GM12878 (cell line): Measurements from ENCODE around the gene LRRC2. TPM values are rescaled to one million over a fixed set of nuclear protein-coding genes. Genes with fewer than 3 reads are reported as not detected.

ENCODE experiments used
- ASH2L ChIP-seq: fragments of 300-600, 200-600 bp; sonication (generic); IDR thresholded peaks from 2 replicates; pipeline ENCODE4 v1.6.1; 2017; ENCODE audit warnings: low read depth, mild to moderate bottlenecking, borderline replicate concordance
- CBFB ChIP-seq: IDR thresholded peaks from 2 replicates; pipeline ENCODE4 v1.6.1; 2016; ENCODE audit warnings: antibody characterized with exemption, low read depth
- EP300 ChIP-seq, 2 experiments: fragments of 150-350 bp in 1 of 2; IDR thresholded peaks; 2 replicates each; pipeline ENCODE4 v1.6.1; 2011 to 2012; ENCODE audit warnings: low read depth in 2 of 2, low read length in 2 of 2, borderline replicate concordance in 1 of 2, improper control_type of control experiment in 1 of 2, inconsistent platforms in 1 of 2; ENCODE audit not compliant: control insufficient read depth in 1 of 2
- ESRRA ChIP-seq: IDR thresholded peaks from 2 replicates; pipeline ENCODE4 v1.6.1; 2012; ENCODE audit warnings: mild to moderate bottlenecking, low read length, improper control_type of control experiment
- ETV6 ChIP-seq, 2 experiments: fragments of 450-650 bp in 1 of 2; IDR thresholded peaks in 1 of 2; conservative IDR thresholded peaks in 1 of 2; 2 replicates each; pipeline ENCODE4 v1.6.1; 2014; ENCODE audit warnings: antibody characterized with exemption in 1 of 2, borderline replicate concordance in 1 of 2, low read depth in 1 of 2, mild to moderate bottlenecking in 1 of 2, moderate library complexity in 1 of 2
- GABPA ChIP-seq: IDR thresholded peaks from 2 replicates; pipeline ENCODE4 v1.6.1; 2014; ENCODE audit warnings: antibody characterized with exemption, low read depth, mild to moderate bottlenecking, inconsistent platforms
- HCFC1 ChIP-seq: fragments of 150-350 bp; IDR thresholded peaks from 2 replicates; pipeline ENCODE4 v1.6.1; 2014; ENCODE audit warnings: low read length
- HDAC6 ChIP-seq: fragments of 200-600 bp; sonication (generic); IDR thresholded peaks from one replicate; pipeline ENCODE4 v1.8.0; 2017; ENCODE audit warnings: antibody characterized with exemption; ENCODE audit not compliant: unreplicated experiment
- KDM1A ChIP-seq: fragments of 200-600 bp; sonication (generic); IDR thresholded peaks from 2 replicates; pipeline ENCODE4 v1.6.1; 2016; ENCODE audit warnings: borderline replicate concordance
- MEF2A ChIP-seq: IDR thresholded peaks from 2 replicates; pipeline ENCODE4 v1.6.1; 2011; ENCODE audit warnings: low read depth, mild to moderate bottlenecking, low read length, moderate library complexity; ENCODE audit not compliant: insufficient read depth
- MEF2B ChIP-seq: fragments of 450-650 bp; IDR thresholded peaks from 2 replicates; pipeline ENCODE4 v1.6.1; 2018; ENCODE audit warnings: mild to moderate bottlenecking, moderate library complexity; ENCODE audit not compliant: partially characterized antibody, poor library complexity, severe bottlenecking
- MTA3 ChIP-seq: IDR thresholded peaks from 2 replicates; pipeline ENCODE4 v1.6.1; 2012; ENCODE audit warnings: low read length, inconsistent platforms, borderline replicate concordance
- MYC ChIP-seq: IDR thresholded peaks from 2 replicates; pipeline ENCODE4 v1.6.1; 2011; ENCODE audit warnings: mild to moderate bottlenecking, low read length, moderate library complexity, inconsistent platforms; ENCODE audit not compliant: insufficient read depth, insufficient replicate concordance, insufficient read length, severe bottlenecking
- NR2C2 ChIP-seq: IDR thresholded peaks from 2 replicates; pipeline ENCODE4 v1.6.1; 2011; ENCODE audit warnings: borderline replicate concordance, low read depth; ENCODE audit not compliant: control insufficient read depth, insufficient read length
- NRF1 ChIP-seq: conservative IDR thresholded peaks from 2 replicates; pipeline ENCODE4 v1.6.1; 2011; ENCODE audit warnings: mild to moderate bottlenecking, low read depth, low read length, improper control_type of control experiment
- PAX5 ChIP-seq: IDR thresholded peaks from 2 replicates; pipeline ENCODE4 v1.6.1; 2011; ENCODE audit warnings: low read depth, low read length, borderline replicate concordance
- PAX8 ChIP-seq: fragments of 450-650 bp; IDR thresholded peaks from 2 replicates; pipeline ENCODE4 v1.6.1; 2017; ENCODE audit warnings: mild to moderate bottlenecking, moderate library complexity
- RAD21 ChIP-seq: IDR thresholded peaks from 2 replicates; pipeline ENCODE4 v1.6.1; 2011; ENCODE audit warnings: mild to moderate bottlenecking, low read depth, low read length, moderate library complexity; ENCODE audit not compliant: insufficient read depth
- RBBP5 ChIP-seq: fragments of 200-600 bp; sonication (generic); conservative IDR thresholded peaks from 2 replicates; pipeline ENCODE4 v1.6.1; 2016
- RUNX3 ChIP-seq: IDR thresholded peaks from 2 replicates; pipeline ENCODE4 v1.6.1; 2012; ENCODE audit warnings: low read length, inconsistent platforms
- SMAD1 ChIP-seq: fragments of 450-650 bp; IDR thresholded peaks from 2 replicates; pipeline ENCODE4 v1.6.1; 2018; ENCODE audit warnings: mild to moderate bottlenecking, low read depth; ENCODE audit not compliant: partially characterized antibody
- SRF ChIP-seq, 2 experiments: IDR thresholded peaks; 2 replicates each; pipeline ENCODE4 v1.6.1; 2011; ENCODE audit warnings: low read depth in 2 of 2, low read length in 2 of 2, mild to moderate bottlenecking in 1 of 2, moderate library complexity in 1 of 2
- STAT1 ChIP-seq: fragments of 450-650 bp; conservative IDR thresholded peaks from 2 replicates; pipeline ENCODE4 v1.6.1; 2014; ENCODE audit warnings: antibody characterized with exemption, mild to moderate bottlenecking
- TBL1XR1 ChIP-seq: IDR thresholded peaks from 2 replicates; pipeline ENCODE4 v1.6.1; 2012; ENCODE audit warnings: low read depth, low read length, improper control_type of control experiment
- WRNIP1 ChIP-seq: IDR thresholded peaks from 2 replicates; pipeline ENCODE4 v1.6.1; 2011; ENCODE audit warnings: low read depth, low read length, improper control_type of control experiment, borderline replicate concordance
- ZSCAN29 ChIP-seq: fragments of 450-650 bp; IDR thresholded peaks from 2 replicates; pipeline ENCODE4 v1.6.1; 2017; ENCODE audit warnings: mild to moderate bottlenecking, moderate library complexity
- ZZZ3 ChIP-seq: IDR thresholded peaks from 2 replicates; pipeline ENCODE4 v1.6.1; 2011; ENCODE audit warnings: low read depth; ENCODE audit not compliant: control insufficient read depth, insufficient read length
- polyA plus RNA-seq, 11 experiments: library from polyadenylated mRNA; depleted of rRNA in 4 of 11; unstranded in 6 of 11; stranded (reverse) in 5 of 11; fragments of >200 nt; fragmentation: Nextera tagmentation in 4 of 11; fragmentation: Illumina TruSeq in 1 of 11; extraction: Ambion mirVana in 4 of 11; extraction: Trizol in 1 of 11; gene quantifications; 1 replicate in 1 of 11; 2 replicates in 10 of 11; pipeline versions ENCODE4 v1.2.1 to v1.2.3, GENCODE V29; 2011 to 2016; ENCODE audit warnings: inconsistent platforms in 2 of 11, missing spikeins in 2 of 11, low read depth in 1 of 11
- total RNA-seq, 4 experiments: library from RNA; depleted of rRNA in 3 of 4; stranded (reverse); fragments of >200 nt in 3 of 4; fragmentation: Illumina TruSeq in 1 of 4; extraction: Trizol in 1 of 4; gene quantifications; 2 replicates each; pipeline versions ENCODE4 v1.2.1 to v1.2.3, GENCODE V29; 2013 to 2021
- TF ChIP-seq, protein P1 (sequence below): IDR thresholded peaks from 2 replicates; pipeline ENCODE4 v1.6.1; 2011; ENCODE audit warnings: low read depth, low read length, improper control_type of control experiment, borderline replicate concordance
- TF ChIP-seq, protein P2 (sequence below): fragments of 450-650 bp; IDR thresholded peaks from 2 replicates; pipeline ENCODE4 v1.6.1; 2016; ENCODE audit warnings: mild to moderate bottlenecking

Gene LRRC2
- total and polyA plus RNA-seq, 10 of the 15 experiments (the other 5 are each of a cell fraction or from before 2014, with no cell fraction given), result not detected

DNA sequence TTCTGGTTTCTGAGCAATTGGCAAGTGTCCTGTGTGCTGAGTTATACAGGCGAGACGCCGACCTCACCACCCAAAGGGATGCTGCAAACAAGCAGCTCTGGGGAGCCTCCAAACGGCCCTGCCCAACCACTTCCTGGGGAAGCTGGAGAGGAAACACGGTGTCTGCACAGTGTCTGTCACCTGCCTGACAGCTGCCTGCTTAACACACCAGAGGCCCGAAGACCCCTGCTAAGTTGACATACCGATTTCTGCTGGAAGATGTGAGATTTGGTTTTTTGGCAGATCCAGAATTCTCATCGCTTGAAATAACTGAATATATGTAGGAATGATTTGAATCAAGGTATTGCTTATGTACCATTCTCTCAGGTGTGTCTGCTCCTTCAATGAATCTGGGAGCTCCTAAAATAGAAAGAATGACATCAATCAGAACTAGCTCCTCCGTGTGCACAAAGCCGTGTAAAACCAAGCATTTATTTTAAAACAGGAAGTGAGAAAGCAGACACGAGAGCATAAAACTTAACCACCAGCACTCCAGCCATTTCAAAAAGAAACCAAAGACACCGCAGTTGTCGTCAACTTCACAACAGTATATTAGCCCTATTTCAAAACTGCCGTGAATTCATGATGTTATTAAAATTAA lies 27.2 kb downstream of the LRRC2 start (continued):
- TF ChIP-seq, protein P1, sequence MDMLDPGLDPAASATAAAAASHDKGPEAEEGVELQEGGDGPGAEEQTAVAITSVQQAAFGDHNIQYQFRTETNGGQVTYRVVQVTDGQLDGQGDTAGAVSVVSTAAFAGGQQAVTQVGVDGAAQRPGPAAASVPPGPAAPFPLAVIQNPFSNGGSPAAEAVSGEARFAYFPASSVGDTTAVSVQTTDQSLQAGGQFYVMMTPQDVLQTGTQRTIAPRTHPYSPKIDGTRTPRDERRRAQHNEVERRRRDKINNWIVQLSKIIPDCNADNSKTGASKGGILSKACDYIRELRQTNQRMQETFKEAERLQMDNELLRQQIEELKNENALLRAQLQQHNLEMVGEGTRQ, result no peak
- TF ChIP-seq STAT1 (no peak), ETV6 (conservative IDR thresholded peaks at IDR 0.05 in 1 of 2, IDR thresholded peaks at IDR 0.05 in 1 of 2; ENCODE audit: borderline replicate concordance in 1 of 2, low read depth in 1 of 2) (peak in 1 of 2 experiments; percentile 99; a peak in 2 of 4 replicates), HCFC1 (no peak), KDM1A (no peak), MEF2B (peak; percentile 99), ZZZ3 (no peak), MYC (no peak), MEF2A (peak; percentile 99), SRF (IDR thresholded peaks at IDR 0.05; ENCODE audit: low read depth in 2 of 2, low read length in 2 of 2) (no peak), RBBP5 (0 out of 2 replicates have a peak, but pooled peaks have one; percentile 3), WRNIP1 (no peak), MTA3 (peak; percentile 97; the same call in 1 of the 2 replicates), PAX5 (peak; percentile 96), ESRRA (no peak), CBFB (peak; percentile 89), GABPA (peak; percentile 70), ASH2L (peak; percentile 74; the same call in 1 of the 2 replicates), NR2C2 (no peak), RUNX3 (peak; percentile 96), RAD21 (0 out of 2 replicates have a peak, but pooled peaks have one; percentile 6), EP300 (IDR thresholded peaks at IDR 0.05; ENCODE audit: borderline replicate concordance in 1 of 2, control insufficient read depth in 1 of 2, low read depth in 2 of 2, low read length in 2 of 2) (peak; percentile 99), TBL1XR1 (peak; percentile 94), SMAD1 (peak; percentile 77), PAX8 (no peak), NRF1 (no peak), HDAC6 (no peak), ZSCAN29 (0 out of 2 replicates have a peak, but pooled peaks have one; percentile 24)
- TF ChIP-seq, protein P2, sequence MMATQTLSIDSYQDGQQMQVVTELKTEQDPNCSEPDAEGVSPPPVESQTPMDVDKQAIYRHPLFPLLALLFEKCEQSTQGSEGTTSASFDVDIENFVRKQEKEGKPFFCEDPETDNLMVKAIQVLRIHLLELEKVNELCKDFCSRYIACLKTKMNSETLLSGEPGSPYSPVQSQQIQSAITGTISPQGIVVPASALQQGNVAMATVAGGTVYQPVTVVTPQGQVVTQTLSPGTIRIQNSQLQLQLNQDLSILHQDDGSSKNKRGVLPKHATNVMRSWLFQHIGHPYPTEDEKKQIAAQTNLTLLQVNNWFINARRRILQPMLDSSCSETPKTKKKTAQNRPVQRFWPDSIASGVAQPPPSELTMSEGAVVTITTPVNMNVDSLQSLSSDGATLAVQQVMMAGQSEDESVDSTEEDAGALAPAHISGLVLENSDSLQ, result peak; percentile 76
